Ramos (cell line): ENCODE measurements around the gene TMEM120B.

Experiments used
- in situ Hi-C: fragments of 300-500 bp; cut with MboI; formaldehyde crosslinking; loops from one replicate; pipeline ENCODE4 v1.14.3; 2022; ENCODE audit warnings: low sequenced_read_pairs; ENCODE audit not compliant: unreplicated experiment

The TMEM120B gene

DNA sequence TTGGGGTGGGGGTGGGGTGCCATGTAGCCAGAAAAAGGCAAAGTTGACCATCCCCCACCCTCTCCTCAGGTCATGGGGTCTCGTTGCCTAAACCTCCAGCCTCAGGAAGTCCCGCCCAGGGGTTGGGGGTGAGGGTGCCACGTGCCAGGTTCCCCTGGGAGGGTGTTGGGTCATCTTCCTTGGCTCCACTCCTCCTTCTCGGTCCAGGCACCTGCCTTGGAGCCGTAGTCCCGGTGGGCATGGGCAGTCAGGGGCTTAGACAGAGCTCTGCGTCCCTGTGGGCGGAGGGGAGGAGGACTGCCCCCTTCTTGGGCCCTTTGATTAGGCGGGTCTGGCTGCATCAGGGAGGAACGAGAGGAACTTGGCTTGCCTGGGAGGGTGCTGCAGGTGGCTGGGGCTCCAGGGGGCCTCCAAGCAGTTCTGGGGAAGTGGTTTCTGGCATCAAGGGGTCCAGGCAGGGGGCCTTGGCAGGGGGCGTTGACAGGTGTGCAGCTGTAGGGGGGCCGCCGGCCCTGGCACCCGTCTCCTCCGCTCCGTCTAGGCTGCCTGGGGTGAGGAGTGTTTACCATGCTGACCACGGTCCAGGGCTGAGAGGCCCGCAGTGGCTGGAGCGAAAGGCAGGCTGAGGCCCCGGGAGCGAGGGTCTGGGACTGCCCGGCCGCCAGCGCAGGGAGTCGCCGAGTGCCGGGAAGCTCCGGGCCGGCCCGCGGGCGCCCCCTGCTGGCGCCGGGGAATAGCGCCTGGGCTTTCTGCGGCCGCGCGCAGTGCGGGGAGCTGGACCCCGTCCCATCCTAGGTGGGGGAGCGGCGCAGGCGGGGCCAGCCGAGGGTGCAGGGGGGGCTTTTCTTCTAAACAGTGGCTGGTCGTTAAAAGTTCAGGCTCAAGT is 99.1 kb downstream of the TMEM120B start:
- in situ Hi-C loops = no loop called here

DNA sequence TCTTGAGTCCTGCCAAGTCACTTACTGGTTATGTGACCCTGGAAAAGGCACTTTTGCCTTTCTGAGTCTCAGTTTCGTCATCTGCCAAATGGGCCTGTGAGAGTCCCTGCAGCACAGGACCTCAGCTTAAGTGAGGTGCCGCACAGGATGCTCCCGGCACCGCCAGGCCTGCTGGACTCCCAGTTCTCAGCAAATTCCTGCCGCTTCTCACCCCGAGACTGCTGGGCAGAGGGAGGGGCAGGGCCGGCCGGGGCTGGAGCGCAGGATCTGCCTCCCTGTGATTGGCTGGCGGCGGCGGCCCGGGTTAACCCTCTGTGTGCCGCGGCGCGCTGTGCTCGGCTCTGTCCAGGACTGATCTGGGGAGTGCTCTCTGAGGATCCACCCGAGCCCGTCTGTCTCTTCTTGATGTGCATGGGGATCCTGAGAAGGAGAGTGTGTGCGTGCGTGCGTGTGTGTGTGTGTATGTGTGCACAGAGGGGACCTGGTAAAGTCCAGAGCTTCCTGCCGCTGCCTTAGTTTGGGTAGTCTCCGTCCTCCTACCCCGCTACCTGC is 99.8 kb downstream of the TMEM120B start:
- in situ Hi-C loops = no loop called here

DNA sequence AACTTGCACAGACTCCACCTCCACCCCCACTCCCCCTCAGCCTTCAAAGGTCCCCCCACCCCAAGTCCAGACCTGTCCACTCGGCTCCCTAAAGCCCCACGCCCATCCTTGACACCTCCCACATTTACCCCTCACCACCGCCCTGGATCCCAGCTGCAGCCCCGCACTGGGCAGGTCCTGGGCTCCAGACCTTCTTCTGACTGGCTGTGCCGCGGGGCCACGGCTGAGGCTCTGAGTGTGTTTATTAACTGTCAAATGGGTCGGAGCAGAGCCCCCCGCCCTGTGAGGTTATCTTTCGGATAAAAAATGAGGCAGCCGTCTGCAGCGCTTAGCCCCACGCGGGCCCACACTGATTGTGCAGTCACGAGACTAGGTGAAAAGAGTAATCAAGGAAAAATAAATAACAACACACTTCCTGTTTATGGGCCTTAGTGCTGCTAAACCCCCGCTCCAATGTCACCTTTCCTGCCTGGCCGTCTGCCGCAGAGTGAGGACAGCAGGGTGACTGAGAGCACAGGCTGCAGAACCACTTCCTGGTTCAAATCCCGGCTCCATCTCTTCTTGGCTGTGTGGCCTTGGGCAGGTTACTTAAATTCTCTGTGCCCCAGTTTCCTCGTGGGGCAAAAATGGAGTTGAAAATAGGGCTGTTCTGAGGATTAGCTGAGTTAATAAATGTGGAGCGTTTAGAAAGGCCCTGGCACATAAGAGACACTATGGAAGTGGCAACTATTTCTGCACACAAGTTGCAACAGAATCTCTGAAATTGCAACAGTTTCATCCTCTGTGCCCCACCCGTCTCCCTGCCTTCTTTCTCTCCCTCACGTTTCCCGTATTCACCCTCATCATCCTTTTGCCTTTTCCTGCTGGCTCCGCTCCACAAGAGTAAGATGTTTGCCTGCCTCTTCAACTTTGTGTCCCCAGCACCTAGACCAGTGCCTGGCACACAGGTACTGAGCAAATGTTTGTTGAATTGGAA is 100.7 kb downstream of the TMEM120B start:
- in situ Hi-C loops = no loop called here

DNA sequence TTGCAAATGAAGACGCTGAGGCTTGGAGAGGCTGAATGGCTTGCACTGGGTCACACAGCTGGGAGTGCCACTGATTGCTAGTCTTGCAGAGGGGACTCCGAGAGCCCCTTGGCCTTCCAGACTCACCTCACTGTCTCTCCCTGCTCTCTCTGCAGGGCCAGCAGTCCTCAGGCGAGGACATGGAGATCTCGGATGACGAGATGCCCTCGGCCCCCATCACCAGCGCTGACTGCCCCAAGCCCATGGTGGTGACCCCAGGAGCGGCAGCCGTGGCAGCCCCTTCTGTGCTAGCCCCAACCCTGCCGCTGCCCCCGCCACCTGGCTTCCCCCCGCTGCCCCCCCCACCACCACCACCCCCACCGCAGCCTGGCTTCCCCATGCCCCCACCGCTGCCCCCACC is 101.4 kb downstream of the TMEM120B start:
- in situ Hi-C loops = no loop called here

DNA sequence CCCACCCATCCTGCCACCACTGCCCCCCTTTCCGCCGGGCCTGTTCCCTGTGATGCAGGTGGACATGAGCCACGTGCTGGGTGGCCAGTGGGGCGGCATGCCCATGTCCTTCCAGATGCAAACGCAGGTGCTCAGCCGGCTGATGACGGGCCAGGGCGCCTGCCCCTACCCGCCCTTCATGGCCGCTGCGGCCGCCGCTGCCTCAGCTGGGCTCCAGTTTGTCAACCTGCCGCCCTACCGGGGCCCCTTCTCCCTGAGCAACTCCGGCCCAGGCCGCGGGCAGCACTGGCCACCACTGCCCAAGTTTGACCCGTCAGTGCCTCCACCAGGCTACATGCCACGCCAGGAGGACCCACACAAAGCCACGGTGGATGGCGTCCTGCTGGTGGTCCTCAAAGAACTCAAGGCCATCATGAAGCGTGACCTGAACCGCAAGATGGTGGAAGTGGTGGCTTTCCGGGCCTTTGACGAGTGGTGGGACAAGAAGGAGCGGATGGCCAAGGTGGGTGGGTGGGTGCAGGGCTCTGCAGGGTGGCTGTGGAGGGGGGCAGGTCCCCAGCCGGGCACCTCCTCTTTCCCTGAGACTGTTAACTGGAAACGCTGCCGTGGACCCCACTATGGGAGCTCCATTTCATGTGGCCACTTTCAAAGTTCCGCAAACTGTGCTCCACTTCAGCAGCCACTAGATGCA is 102.0 kb downstream of the TMEM120B start:
- in situ Hi-C loops = no loop called here

DNA sequence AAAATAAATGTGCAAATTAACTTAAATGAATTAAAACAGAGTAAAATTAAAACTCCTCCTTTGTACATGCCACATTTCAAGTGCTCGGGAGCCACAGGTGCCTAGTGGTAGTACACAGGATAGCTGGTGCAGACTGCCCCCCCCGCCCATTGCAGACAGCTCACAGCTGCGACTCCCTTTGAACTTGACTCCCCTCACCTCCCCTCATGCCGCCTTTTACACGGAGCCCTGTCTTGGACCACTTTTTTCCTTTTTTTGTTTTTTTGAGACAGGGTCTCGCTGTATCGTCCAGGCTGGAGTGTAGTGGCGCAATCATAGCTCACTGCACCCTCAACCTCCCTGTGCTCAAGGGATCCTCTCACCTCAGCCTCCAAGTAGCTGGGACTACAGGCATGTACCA is 102.7 kb downstream of the TMEM120B start:
- in situ Hi-C loops = no loop called here

DNA sequence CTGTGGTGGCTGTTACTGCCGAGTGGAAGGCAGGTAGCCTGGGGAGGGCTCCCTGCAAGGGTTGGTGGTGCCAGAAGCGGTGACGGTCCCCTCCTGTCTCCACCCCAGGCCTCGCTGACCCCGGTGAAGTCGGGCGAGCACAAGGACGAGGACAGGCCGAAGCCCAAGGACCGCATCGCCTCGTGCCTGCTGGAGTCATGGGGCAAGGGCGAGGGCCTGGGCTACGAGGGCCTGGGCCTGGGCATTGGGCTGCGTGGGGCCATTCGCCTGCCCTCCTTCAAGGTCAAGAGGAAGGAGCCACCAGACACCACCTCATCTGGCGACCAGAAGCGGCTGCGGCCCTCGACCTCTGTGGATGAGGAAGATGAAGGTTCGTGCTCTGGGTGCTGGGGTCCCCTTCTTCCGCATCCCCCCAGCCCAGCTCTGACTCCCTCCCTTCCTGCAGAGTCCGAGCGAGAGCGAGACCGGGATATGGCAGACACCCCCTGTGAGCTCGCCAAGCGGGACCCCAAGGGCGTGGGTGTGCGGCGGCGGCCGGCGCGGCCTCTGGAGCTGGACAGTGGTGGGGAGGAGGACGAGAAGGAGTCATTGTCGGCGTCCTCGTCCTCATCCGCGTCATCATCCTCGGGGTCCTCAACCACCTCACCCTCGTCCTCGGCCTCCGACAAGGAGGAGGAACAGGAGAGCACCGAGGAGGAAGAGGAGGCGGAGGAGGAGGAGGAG is 104.5 kb downstream of the TMEM120B start:
- in situ Hi-C loops = no loop called here

DNA sequence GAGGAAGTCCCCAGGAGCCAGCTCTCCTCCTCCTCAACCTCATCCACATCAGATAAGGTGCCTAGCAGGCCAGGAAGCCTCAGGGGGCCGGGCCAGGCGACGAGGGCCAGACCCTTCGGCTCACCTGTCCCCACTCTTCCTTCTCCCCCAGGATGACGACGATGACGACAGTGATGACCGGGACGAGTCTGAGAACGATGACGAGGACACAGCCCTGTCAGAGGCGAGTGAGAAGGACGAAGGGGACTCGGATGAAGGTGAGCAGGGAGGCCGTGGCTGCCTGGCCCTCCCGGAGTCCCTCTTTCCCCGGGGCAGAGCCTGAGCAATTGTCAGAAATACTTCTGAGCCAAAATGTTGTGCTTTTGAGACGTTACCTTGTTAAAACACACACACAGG is 105.1 kb downstream of the TMEM120B start:
- in situ Hi-C loops = no loop called here

DNA sequence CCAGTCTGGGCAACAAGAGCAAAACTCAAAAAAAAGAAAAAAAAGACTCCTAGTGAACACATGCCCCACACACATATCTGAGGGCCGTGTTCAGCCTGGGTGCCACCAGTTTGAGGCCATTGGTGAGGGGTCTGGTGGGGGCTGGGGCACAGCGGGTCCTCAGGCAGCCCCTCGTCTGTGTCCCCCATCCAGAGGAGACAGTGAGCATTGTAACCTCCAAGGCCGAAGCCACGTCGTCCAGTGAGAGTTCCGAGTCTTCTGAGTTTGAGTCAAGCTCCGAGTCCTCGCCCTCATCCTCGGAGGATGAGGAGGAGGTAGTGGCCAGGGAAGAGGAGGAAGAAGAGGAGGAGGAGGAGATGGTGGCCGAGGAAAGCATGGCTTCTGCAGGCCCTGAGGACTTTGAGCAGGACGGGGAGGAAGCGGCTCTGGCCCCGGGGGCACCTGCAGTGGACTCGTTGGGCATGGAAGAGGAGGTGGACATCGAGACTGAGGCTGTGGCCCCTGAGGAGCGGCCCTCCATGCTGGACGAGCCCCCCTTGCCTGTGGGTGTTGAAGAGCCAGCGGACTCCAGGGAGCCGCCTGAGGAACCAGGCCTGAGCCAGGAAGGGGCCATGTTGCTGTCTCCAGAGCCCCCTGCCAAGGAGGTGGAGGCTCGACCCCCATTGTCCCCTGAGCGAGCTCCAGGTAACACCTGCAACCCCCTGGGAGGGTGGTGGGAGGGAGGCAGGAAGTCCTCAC is 106.8 kb downstream of the TMEM120B start:
- in situ Hi-C loops = no loop called here

DNA sequence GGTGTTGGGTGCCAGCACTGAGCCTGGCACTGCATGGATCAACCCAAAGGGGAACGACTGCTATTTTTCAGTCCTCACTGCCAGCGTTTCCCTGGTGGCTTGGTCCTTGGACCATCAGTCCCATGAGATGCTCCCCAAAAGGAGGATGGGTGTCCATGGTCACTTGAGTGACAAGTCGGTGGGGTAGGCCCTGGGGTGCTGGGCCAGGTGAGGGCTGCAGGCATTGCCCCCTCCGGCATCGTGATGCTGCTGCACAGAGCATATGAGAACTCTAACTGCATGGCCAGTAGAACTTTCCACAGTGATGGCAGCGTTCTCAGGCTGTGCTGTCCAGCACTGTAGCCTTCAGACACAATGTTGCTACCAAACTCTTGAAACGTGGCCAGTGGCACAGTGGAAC is 107.5 kb downstream of the TMEM120B start:
- in situ Hi-C loops = no loop called here

DNA sequence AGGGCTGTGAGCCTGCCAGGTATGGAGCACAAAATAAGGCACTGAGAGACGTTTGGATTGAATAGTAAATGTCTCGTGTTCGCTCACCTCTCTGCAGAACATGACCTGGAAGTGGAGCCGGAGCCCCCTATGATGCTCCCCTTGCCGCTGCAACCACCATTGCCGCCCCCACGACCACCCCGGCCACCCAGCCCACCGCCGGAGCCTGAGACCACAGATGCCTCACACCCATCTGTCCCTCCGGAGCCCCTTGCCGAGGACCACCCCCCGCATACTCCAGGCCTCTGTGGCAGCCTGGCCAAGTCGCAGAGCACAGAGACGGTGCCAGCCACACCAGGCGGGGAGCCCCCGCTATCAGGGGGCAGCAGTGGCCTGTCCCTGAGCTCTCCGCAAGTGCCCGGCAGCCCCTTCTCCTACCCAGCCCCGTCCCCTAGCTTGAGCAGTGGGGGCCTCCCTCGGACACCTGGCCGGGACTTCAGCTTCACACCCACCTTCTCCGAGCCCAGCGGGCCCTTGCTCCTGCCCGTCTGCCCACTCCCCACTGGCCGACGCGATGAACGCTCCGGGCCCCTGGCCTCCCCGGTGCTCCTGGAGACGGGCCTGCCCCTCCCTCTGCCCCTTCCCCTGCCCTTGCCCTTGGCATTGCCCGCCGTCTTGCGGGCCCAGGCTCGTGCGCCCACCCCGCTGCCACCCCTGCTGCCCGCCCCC is 110.0 kb downstream of the TMEM120B start:
- in situ Hi-C loops = no loop called here

DNA sequence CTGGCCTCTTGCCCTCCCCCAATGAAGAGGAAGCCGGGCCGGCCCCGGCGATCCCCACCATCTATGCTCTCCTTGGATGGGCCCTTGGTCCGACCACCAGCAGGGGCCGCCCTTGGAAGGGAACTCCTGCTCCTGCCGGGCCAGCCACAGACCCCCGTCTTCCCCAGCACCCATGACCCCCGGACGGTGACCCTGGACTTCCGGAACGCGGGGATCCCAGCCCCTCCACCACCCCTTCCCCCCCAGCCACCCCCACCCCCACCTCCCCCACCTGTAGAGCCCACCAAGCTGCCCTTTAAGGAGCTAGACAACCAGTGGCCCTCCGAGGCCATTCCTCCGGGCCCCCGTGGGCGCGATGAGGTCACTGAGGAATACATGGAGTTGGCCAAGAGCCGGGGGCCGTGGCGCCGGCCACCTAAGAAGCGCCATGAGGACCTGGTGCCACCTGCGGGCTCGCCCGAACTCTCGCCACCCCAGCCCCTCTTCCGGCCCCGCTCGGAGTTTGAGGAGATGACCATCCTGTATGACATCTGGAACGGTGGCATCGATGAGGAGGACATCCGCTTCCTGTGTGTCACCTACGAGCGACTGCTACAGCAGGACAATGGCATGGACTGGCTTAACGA is 110.7 kb downstream of the TMEM120B start:
- in situ Hi-C loops = no loop called here

DNA sequence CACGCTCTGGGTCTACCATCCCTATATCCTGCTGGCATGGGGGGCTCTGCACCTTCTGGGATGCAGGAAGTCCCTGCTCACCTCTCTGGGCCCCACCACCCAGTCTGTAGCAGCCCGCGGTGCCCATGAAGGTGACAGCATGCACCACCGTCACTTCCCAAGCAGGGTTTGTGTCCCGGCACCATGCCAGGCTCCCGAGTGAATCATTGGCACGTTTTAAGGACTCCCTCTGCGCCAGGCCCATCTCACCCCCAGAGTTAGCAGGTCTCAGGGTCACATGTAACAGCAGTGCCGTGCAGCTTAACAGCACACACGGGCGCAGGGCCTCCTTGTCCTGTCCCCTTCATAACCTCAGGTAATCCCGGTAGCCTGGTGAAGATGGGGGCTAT is 111.2 kb downstream of the TMEM120B start:
- in situ Hi-C loops = no loop called here

DNA sequence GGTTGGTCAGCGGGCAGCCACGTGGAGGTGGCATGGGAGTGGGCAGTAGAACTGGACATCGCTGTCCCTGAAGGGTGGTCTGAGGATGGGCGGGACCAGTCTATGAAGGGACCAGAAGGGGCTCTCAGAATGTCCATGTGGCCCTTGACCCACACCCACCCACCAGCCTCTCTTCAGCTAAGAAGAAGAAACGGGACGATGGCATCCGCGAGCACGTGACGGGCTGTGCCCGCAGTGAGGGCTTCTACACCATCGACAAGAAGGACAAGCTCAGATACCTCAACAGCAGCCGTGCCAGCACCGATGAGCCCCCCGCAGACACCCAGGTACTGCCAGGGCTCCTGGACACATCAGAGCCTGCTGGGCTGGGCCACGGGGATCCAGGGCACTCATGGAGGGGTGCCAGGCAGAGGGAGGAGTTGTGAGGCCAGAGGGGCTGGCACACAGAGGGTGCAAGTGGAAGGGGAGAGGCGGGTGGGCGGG is 112.5 kb downstream of the TMEM120B start:
- in situ Hi-C loops = no loop called here

DNA sequence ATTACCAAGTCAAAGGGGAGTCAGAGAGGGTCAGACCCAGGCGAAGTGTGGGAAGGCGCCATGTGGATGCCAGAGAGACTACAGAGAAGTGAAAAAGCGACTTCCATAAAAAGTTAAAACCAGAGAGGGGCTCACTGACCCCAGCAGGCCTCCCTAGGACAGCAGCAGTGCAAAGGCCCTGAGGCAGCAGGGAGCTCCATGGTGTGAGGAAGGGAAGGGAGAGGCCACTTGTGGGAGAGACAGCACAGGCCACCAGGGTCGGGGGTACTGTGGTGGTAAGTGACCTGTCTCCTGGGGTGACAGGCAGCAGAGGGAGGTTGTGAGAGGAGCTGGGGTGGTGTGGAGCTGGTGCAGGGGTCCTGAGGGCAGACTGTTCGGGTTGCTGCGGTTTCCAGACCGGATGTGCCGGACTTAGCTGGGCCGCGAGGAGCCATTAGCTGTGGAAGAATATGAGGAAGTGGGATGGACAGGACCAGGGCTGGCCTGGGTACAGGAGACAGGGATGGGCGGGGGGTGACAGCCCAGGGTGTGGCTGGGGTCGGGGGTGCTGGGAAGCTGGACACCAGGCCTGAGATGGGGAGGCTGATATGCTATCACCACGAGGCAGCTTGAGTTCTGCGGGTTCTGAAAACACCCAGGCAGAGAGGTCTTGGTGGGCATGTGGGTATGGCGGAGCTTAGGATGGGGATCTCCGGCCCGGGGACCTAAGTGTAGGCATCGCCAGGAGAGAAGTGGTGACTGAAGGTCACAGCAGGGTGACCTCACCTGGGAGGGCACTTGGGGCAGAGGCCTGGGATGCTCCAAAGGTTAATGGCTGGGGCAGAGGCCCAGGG is 114.0 kb downstream of the TMEM120B start:
- in situ Hi-C loops = no loop called here

DNA sequence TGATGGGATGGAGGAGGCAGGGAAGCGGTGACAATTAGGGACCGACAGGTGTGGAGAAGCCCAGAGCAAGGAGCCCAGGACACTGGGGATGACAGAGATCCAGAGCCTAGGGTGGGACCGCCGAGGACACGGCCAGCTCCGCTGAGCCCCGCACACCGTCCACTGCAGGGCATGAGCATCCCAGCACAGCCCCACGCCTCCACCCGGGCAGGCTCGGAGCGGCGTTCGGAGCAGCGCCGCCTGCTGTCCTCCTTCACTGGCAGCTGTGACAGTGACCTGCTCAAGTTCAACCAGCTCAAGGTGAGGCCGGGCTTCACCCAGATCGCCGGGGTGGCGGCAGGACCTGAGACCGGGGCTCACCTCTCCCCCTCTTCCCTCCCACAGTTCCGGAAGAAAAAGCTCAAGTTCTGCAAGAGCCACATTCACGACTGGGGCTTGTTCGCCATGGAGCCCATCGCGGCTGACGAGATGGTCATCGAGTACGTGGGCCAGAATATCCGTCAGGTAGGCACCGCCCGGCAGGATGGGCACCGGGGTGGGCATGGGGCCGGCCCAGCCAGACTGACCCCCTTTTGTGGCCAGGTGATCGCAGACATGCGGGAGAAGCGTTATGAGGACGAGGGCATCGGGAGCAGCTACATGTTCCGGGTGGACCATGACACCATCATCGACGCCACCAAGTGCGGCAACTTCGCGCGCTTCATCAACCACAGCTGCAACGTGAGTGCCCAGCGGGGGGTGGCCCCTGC is 115.0 kb downstream of the TMEM120B start:
- in situ Hi-C loops = no loop called here
